H1 (cell line): ENCODE data around the gene POLR1F. TPM values are rescaled to one million over a fixed set of nuclear protein-coding genes. Genes with fewer than 3 reads are reported as not detected.

Experiments
- CTCF ChIA-PET: fragments of 300-600 bp; sonication (Branson Sonifier 250); formaldehyde crosslinking; loops from one replicate; lab custom pipeline; 2021; ENCODE audit not compliant: partially characterized antibody; lab: Charles Lee
- POLR2A ChIA-PET: fragments of 300-600 bp; sonication (Branson Sonifier 250); formaldehyde crosslinking; loops from one replicate; lab custom pipeline; 2021; ENCODE audit warnings: inconsistent platforms; ENCODE audit not compliant: partially characterized antibody; lab: Charles Lee
- DNase-seq, 2 experiments: peaks; one replicate each; pipeline versions ENCODE4 v3.0.0 to v3.0.0-alpha.2; 2010 to 2022; ENCODE audit warnings: low spot score in 2 of 2, low read depth in 1 of 2, mixed read lengths in 1 of 2
- FAIRE-seq: peaks from 2 replicates; lab custom pipeline; 2011; peaks lifted over from hg19 to GRCh38; lab: Jason Lieb, UNC
- H2AFZ ChIP-seq: 2 replicates; pipeline ENCODE4 v1.8.1; 2012; ENCODE audit warnings: low read length, inconsistent platforms
- H2AK5ac ChIP-seq: 2 replicates; pipeline ENCODE4 v1.6.1; 2013; ENCODE audit warnings: low read depth, low read length
- H2BK120ac ChIP-seq: replicated peaks from 2 replicates; pipeline ENCODE3; 2013; ENCODE audit warnings: low read depth, low read length, inconsistent platforms
- H2BK12ac ChIP-seq: 2 replicates; pipeline ENCODE4 v1.6.1; 2013; ENCODE audit warnings: low read depth, low read length
- H2BK15ac ChIP-seq: 2 replicates; pipeline ENCODE4 v1.6.1; 2013; ENCODE audit warnings: low read length
- H2BK20ac ChIP-seq: 2 replicates; pipeline ENCODE4 v1.6.1; 2013; ENCODE audit warnings: low read length
- H2BK5ac ChIP-seq: 2 replicates; pipeline ENCODE4 v1.6.1; 2013; ENCODE audit warnings: low read depth, low read length
- H3K14ac ChIP-seq: 2 replicates; pipeline ENCODE4 v1.6.1; 2013; ENCODE audit warnings: inconsistent platforms; ENCODE audit not compliant: insufficient read length
- H3K18ac ChIP-seq: 2 replicates; pipeline ENCODE4 v1.6.1; 2013; ENCODE audit warnings: low read length; ENCODE audit errors: extremely low read depth
- H3K23ac ChIP-seq: 2 replicates; pipeline ENCODE4 v1.6.1; 2013; ENCODE audit warnings: inconsistent platforms; ENCODE audit not compliant: insufficient read length
- H3K23me2 ChIP-seq: 2 replicates; pipeline ENCODE4 v1.6.1; 2013; ENCODE audit warnings: low read depth, low read length
- H3K27ac ChIP-seq: 2 replicates; pipeline ENCODE4 v1.6.1; 2011; ENCODE audit warnings: low read depth, low read length, inconsistent platforms
- H3K27me3 ChIP-seq, 4 experiments: replicated peaks in 1 of 4; 1 replicate in 1 of 4; 2 replicates in 3 of 4; pipeline versions ENCODE4 v1.6.1 to v1.8.1; 2011 to 2013; ENCODE audit warnings: low read length in 3 of 4, mild to moderate bottlenecking in 3 of 4, inconsistent platforms in 2 of 4, mixed read lengths in 2 of 4, moderate library complexity in 1 of 4; ENCODE audit not compliant: control insufficient read depth in 3 of 4, insufficient read depth in 3 of 4; ENCODE audit errors: extremely low read depth in 1 of 4
- H3K36me3 ChIP-seq, 4 experiments: 2 replicates each; pipeline versions ENCODE4 v1.6.1 to v1.8.1; 2011 to 2013; ENCODE audit warnings: mild to moderate bottlenecking in 4 of 4, low read length in 3 of 4, moderate library complexity in 2 of 4, control low read depth in 1 of 4, inconsistent platforms in 1 of 4; ENCODE audit not compliant: insufficient read depth in 4 of 4, control insufficient read depth in 2 of 4
- H3K4ac ChIP-seq: replicated peaks from 2 replicates; pipeline ENCODE3; 2013; ENCODE audit warnings: low read length, low read depth, mixed read lengths, inconsistent platforms; ENCODE audit not compliant: insufficient read length
- H3K4me1 ChIP-seq, 4 experiments: replicated peaks in 1 of 4; 1 replicate in 1 of 4; 2 replicates in 3 of 4; pipeline versions ENCODE4 v1.6.1 to v1.8.1; 2011 to 2013; ENCODE audit warnings: low read length in 3 of 4, inconsistent platforms in 2 of 4, mixed read lengths in 1 of 4; ENCODE audit not compliant: insufficient read depth in 4 of 4, control insufficient read depth in 3 of 4
- H3K4me2 ChIP-seq, 2 experiments: 2 replicates each; pipeline versions ENCODE4 v1.6.1 to v1.8.1; 2011 to 2013; ENCODE audit warnings: low read depth in 2 of 2, low read length in 2 of 2, control low read depth in 1 of 2, inconsistent platforms in 1 of 2, mild to moderate bottlenecking in 1 of 2; ENCODE audit not compliant: insufficient read depth in 1 of 2
- H3K4me3 ChIP-seq, 4 experiments: fragments of 200-600, 300-600 bp in 1 of 4; sonication (generic), shearing (Covaris generic), sonication (Bioruptor Twin) in 1 of 4; 2 replicates each; pipeline versions ENCODE4 v1.5.1 to v1.8.1; 2011 to 2016; ENCODE audit warnings: low read length in 4 of 4, low read depth in 3 of 4, control low read depth in 2 of 4, inconsistent platforms in 2 of 4, mild to moderate bottlenecking in 2 of 4, mixed read lengths in 1 of 4, moderate library complexity in 1 of 4; ENCODE audit not compliant: insufficient read depth in 2 of 4; ENCODE audit errors: extremely low read depth in 1 of 4
- H3K56ac ChIP-seq: replicated peaks from 2 replicates; pipeline ENCODE3; 2013; ENCODE audit warnings: low read depth, mild to moderate bottlenecking, mixed read lengths, low read length, inconsistent platforms; ENCODE audit not compliant: insufficient read length
- H3K79me1 ChIP-seq: 2 replicates; pipeline ENCODE4 v1.6.1; 2013; ENCODE audit warnings: low read depth, low read length, control low read depth
- H3K79me2 ChIP-seq, 2 experiments: 2 replicates each; pipeline versions ENCODE4 v1.6.1 to v1.8.1; 2012 to 2013; ENCODE audit warnings: low read length in 2 of 2, mild to moderate bottlenecking in 2 of 2, inconsistent platforms in 1 of 2; ENCODE audit not compliant: insufficient read depth in 2 of 2, control insufficient read depth in 1 of 2
- H3K9ac ChIP-seq, 4 experiments: replicated peaks in 1 of 4; 1 replicate in 1 of 4; 2 replicates in 3 of 4; pipeline versions ENCODE4 v1.6.1 to v1.8.1; 2011 to 2013; ENCODE audit warnings: low read depth in 3 of 4, low read length in 3 of 4, control low read depth in 2 of 4, mild to moderate bottlenecking in 2 of 4, moderate library complexity in 2 of 4, inconsistent platforms in 1 of 4; ENCODE audit errors: extremely low read depth in 1 of 4
- H3K9me3 ChIP-seq, 2 experiments: 2 replicates each; pipeline versions ENCODE4 v1.6.1 to v1.8.1; 2012 to 2013; ENCODE audit warnings: mild to moderate bottlenecking in 2 of 2, moderate library complexity in 2 of 2, control low read depth in 1 of 2, inconsistent platforms in 1 of 2, low read depth in 1 of 2, low read length in 1 of 2, mixed read lengths in 1 of 2; ENCODE audit not compliant: insufficient read depth in 2 of 2
- H4K20me1 ChIP-seq, 2 experiments: replicated peaks in 1 of 2; 2 replicates each; pipeline versions ENCODE3 to v1.8.1; 2011 to 2013; ENCODE audit warnings: inconsistent platforms in 2 of 2, low read length in 2 of 2, mild to moderate bottlenecking in 1 of 2; ENCODE audit not compliant: insufficient read depth in 2 of 2, control insufficient read depth in 1 of 2
- H4K5ac ChIP-seq: 2 replicates; pipeline ENCODE4 v1.6.1; 2013; ENCODE audit warnings: low read length, low read depth, mixed read lengths, inconsistent platforms; ENCODE audit not compliant: insufficient read length
- H4K8ac ChIP-seq: 2 replicates; pipeline ENCODE4 v1.8.0; 2013; ENCODE audit warnings: mild to moderate bottlenecking, moderate library complexity, low read length, inconsistent platforms; ENCODE audit not compliant: insufficient read depth; ENCODE audit errors: extremely low read depth
- H4K91ac ChIP-seq: replicated peaks from 2 replicates; pipeline ENCODE3; 2013; ENCODE audit warnings: low read length, mixed read lengths, inconsistent platforms; ENCODE audit not compliant: insufficient read length
- ATF2 ChIP-seq: IDR thresholded peaks from 2 replicates; pipeline ENCODE4 v1.6.1; 2012; ENCODE audit warnings: low read length, inconsistent platforms
- BACH1 ChIP-seq: IDR thresholded peaks from 2 replicates; pipeline ENCODE4 v1.6.1; 2012; ENCODE audit warnings: low read length, improper control_type of control experiment
- CREB1 ChIP-seq: IDR thresholded peaks from 2 replicates; pipeline ENCODE4 v1.6.1; 2012; ENCODE audit warnings: inconsistent platforms
- CTBP2 ChIP-seq: IDR thresholded peaks from 2 replicates; pipeline ENCODE4 v1.7.0; 2011; ENCODE audit warnings: borderline replicate concordance, mild to moderate bottlenecking, moderate library complexity, mixed read lengths, low read length; ENCODE audit not compliant: insufficient read depth, insufficient read length
- FOSL1 ChIP-seq: IDR thresholded peaks from 2 replicates; pipeline ENCODE4 v1.6.1; 2011; ENCODE audit warnings: mild to moderate bottlenecking, low read depth, low read length, moderate library complexity; ENCODE audit not compliant: insufficient read depth
- HDAC2 ChIP-seq, 2 experiments: fragments of 300-600 bp in 1 of 2; sonication (generic) in 1 of 2; IDR thresholded peaks; 2 replicates each; pipeline ENCODE4 v1.6.1; 2011 to 2012; ENCODE audit warnings: low read depth in 2 of 2, low read length in 2 of 2, mild to moderate bottlenecking in 2 of 2, moderate library complexity in 2 of 2, borderline replicate concordance in 1 of 2, inconsistent platforms in 1 of 2
- KDM1A ChIP-seq: fragments of 200-600, 300-600 bp; sonication (generic); IDR thresholded peaks from 2 replicates; pipeline ENCODE4 v1.7.1; 2016; ENCODE audit warnings: mild to moderate bottlenecking, low read length, borderline replicate concordance
- POU5F1 ChIP-seq: IDR thresholded peaks from 2 replicates; pipeline ENCODE4 v1.6.1; 2011; ENCODE audit warnings: low read depth, mild to moderate bottlenecking, low read length, moderate library complexity
- RAD21 ChIP-seq, 2 experiments: IDR thresholded peaks in 1 of 2; conservative IDR thresholded peaks in 1 of 2; 2 replicates each; pipeline ENCODE4 v1.6.1; 2011; ENCODE audit warnings: low read depth in 2 of 2, low read length in 2 of 2, improper control_type of control experiment in 1 of 2, inconsistent platforms in 1 of 2, mild to moderate bottlenecking in 1 of 2, moderate library complexity in 1 of 2
- SIRT6 ChIP-seq: IDR thresholded peaks from one replicate; pipeline ENCODE4 v1.7.1; 2012; ENCODE audit warnings: low read length, inconsistent platforms
- SIX5 ChIP-seq: IDR thresholded peaks from 2 replicates; pipeline ENCODE4 v1.6.1; 2011; ENCODE audit warnings: mild to moderate bottlenecking, low read depth, low read length
- SUZ12 ChIP-seq: fragments of 200-600 bp; sonication (generic); IDR thresholded peaks from 2 replicates; pipeline ENCODE4 v1.6.1; 2012; ENCODE audit warnings: mild to moderate bottlenecking, inconsistent platforms, low read length, moderate library complexity, mixed read lengths
- WGBS, 2 experiments: shearing (Covaris generic) in 1 of 2; methylation state at CpG; one replicate each; pipeline versions ENCODE4 v1.1.6 to v1.1.7; 2013 to 2015; ENCODE audit warnings: low lambda C conversion rate in 2 of 2, mixed read lengths in 2 of 2, inconsistent platforms in 1 of 2, low coverage in 1 of 2, missing lambda C conversion rate in 1 of 2; ENCODE audit not compliant: insufficient replicate concordance in 2 of 2, insufficient coverage in 1 of 2, insufficient read length in 1 of 2; ENCODE audit errors: extremely low coverage in 1 of 2, missing lambda C conversion rate in 1 of 2; 5-methylcytosine and 5-hydroxymethylcytosine counted together
- polyA plus RNA-seq, 7 experiments: library from polyadenylated mRNA; depleted of rRNA in 3 of 7; stranded (reverse) in 5 of 7; unstranded in 2 of 7; fragments of >200 nt in 5 of 7; fragments of 200-250 nt in 2 of 7; gene quantifications; 1 replicate in 5 of 7; 2 replicates in 1 of 7; 4 replicates in 1 of 7; pipeline versions ENCODE4 v1.2.1 to v1.2.3, GENCODE V29; 2011 to 2013; ENCODE audit warnings: missing spikeins in 2 of 7, mixed read lengths in 2 of 7
- total RNA-seq: library from RNA; stranded (reverse); fragmentation: NEBNext Ultra II Directional; extraction: Animal tissue kit (Norgen Biotek cat#: 25700); gene quantifications from 2 replicates; pipeline ENCODE4 v1.2.1, GENCODE V29; 2021

The POLR1F gene
- total and polyA plus RNA-seq, 2 of the 8 experiments (the other 6 are each of a cell fraction or from before 2014, with no cell fraction given), result 11.2 to 24.6 TPM

- no peaks in the 10 kb centered on the region for H3K27me3 ChIP-seq
- no peaks in the 10 kb centered on the region for H3K23me2 ChIP-seq
- H3K4ac ChIP-seq, result no peak overlapping the region
- FAIRE-seq, result no peak
- no peak overlapping the region for H3K4me3 ChIP-seq
- no peak overlapping the region for H2BK15ac ChIP-seq
- H3K9me3 ChIP-seq, result no peaks in the 10 kb centered on the region
- H3K9ac ChIP-seq, result no peak overlapping the region
- H2AFZ ChIP-seq, result no peak overlapping the region
- no peak overlapping the region for H4K91ac ChIP-seq
- no peaks in the 10 kb centered on the region for H3K79me1 ChIP-seq
- H3K27ac ChIP-seq, result no peak overlapping the region; the same call in 1 of the 2 replicates
- no peak overlapping the region for H4K8ac ChIP-seq
- H2BK12ac ChIP-seq, result no peak overlapping the region
- POLR2A ChIA-PET, result interaction anchor here (0.6 kb wide), 1 partner anchor 142 kb away, joined by 3 read pairs; no protein-coding TSS in a partner anchor
- no peak overlapping the region for H3K56ac ChIP-seq
- no peak overlapping the region for H2BK120ac ChIP-seq
- H4K20me1 ChIP-seq, result no peaks in the 10 kb centered on the region
- peaks cover 0 to 16% (median 3%) of the 10 kb centered on the region in 4 experiments; a peak in 3 of 8 replicates for H3K36me3 ChIP-seq
- no peak overlapping the region for H2AK5ac ChIP-seq
- no peak overlapping the region for H3K18ac ChIP-seq
- H3K79me2 ChIP-seq, result peaks cover 0 to 7% of the 10 kb centered on the region in 2 experiments; a peak in 1 of 4 replicates
- CTCF ChIA-PET, result no interaction called here
- H3K4me1 ChIP-seq, result no peaks in the 10 kb centered on the region
- 90% methylated on average over 3 of the region's 3 CpGs; no CpG with 5 or more reads in 1 of the 2 experiments for WGBS, 2 experiments
- H3K4me2 ChIP-seq, result no peak overlapping the region
- no peak overlapping the region for H3K14ac ChIP-seq
- H2BK20ac ChIP-seq, result no peak overlapping the region
- H4K5ac ChIP-seq, result no peak overlapping the region
- no peak overlapping the region for H3K23ac ChIP-seq
- DNase-seq, result no peak
- H2BK5ac ChIP-seq, result no peak overlapping the region
- TF ChIP-seq SIRT6 (no peak), BACH1 (no peak), RAD21 (IDR thresholded peaks at IDR 0.05 in 1 of 2, conservative IDR thresholded peaks at IDR 0.05 in 1 of 2; ENCODE audit: low read depth in 2 of 2, low read length in 2 of 2) (no peak), KDM1A (no peak), HDAC2 (IDR thresholded peaks at IDR 0.05; ENCODE audit: borderline replicate concordance in 1 of 2, low read depth in 2 of 2, low read length in 2 of 2) (no peak), CTBP2 (no peak), ATF2 (no peak), SIX5 (no peak), SUZ12 (no peak), FOSL1 (no peak), POU5F1 (no peak), CREB1 (no peak)
These were observed 10.5 kb downstream of the POLR1F start for GRCh38 chr7:19698331-19698730.
